HL-60/S4 (cell line): ENCODE results near the gene CD81.

Source experiments
- in situ Hi-C: fragments of 300-500 bp; cut with MboI; formaldehyde crosslinking; loops from 2 replicates; pipeline ENCODE4 v1.14.3; 2022; ENCODE audit warnings: low sequenced_read_pairs

Gene CD81

DNA sequence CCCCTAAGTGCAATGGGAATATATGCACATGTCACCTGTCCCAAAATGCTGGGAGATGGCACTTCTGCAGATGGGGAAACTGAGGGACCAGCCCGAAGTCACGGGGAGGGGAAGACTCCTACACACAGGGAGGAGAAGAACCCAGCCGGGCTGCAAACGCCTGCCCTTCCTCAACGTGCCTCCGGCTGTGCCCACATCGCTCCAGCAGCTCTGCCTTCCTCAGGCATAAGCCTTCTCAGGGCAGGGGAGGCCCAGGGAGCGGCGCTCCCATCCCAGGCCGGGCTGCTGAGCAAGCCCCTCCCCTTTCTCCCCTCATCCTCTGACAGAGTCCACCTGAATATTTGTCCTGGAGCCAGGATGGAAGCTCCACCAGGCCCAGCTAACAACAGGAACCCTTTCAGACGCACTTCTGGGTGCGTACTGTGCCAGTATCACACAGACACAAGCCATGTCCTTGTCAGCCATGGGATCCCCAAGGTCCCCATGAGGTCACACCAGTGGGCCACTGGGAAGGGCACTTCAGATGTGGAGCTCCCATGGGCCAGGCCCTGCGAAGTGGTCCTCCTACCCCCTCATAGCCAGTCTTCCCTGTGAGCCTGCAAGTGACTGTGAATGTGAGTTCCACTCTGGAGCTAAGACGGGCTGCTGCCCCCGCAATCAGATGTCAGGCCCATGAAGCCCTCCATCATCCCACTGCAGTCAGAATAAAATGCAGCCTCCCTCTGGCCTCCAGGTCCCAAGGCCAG is 2.5 kb upstream of the CD81 start:
- in situ Hi-C loops, result no loop called here

DNA sequence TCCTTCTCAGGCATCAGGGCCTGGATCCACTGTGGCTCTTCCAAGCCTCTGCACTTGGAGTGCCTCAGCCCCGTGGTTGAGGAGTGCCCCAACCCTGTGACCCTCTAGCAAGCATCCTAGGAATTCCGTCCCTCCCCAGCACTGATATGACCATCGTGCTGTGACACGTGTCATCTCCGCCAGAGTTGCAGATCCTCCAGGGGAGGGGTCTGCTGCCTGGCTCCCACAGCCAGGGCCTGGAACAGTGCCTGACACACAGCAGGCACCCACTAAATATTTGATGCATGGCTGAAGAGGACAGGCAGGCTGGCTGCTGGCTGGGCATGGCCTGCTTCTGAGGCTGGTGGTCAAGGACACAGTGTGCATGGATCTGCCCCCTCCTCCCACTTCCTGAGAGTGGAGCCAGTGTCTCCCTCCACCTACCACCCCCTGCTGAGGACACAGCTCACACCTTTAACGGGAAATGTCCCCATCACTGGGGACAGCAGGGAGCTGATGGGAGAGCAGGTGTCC is 1.7 kb upstream of the CD81 start:
- in situ Hi-C loops, result no loop called here

DNA sequence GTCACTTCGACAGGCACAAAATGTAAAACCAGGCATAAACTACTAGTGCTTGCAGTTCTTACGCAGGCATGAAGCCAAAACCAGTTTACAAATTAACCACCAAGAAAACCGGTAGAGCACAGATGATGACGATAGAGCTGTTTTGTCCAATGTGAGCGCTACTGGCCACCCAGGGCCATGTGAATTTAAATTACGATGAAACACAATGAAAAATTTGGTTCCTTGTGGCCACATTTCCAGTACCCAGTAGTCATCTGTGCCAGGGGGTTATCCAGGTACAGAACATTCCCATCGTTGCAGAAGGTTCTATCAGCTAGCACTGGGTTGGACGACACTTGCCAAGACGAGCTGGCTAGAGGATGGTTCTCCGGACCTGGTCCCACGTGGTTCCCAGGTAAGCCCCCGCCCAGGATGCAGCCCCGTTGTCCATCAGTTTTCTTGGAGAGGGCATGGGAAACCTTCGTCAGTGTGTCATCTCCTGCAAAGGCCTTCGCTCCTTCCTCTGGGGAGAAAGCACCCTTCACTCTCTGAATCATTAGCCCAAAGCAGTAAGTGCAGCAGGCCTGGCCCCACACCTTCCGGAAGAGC is 1.1 kb upstream of the CD81 start:
- in situ Hi-C loops, result no loop called here

DNA sequence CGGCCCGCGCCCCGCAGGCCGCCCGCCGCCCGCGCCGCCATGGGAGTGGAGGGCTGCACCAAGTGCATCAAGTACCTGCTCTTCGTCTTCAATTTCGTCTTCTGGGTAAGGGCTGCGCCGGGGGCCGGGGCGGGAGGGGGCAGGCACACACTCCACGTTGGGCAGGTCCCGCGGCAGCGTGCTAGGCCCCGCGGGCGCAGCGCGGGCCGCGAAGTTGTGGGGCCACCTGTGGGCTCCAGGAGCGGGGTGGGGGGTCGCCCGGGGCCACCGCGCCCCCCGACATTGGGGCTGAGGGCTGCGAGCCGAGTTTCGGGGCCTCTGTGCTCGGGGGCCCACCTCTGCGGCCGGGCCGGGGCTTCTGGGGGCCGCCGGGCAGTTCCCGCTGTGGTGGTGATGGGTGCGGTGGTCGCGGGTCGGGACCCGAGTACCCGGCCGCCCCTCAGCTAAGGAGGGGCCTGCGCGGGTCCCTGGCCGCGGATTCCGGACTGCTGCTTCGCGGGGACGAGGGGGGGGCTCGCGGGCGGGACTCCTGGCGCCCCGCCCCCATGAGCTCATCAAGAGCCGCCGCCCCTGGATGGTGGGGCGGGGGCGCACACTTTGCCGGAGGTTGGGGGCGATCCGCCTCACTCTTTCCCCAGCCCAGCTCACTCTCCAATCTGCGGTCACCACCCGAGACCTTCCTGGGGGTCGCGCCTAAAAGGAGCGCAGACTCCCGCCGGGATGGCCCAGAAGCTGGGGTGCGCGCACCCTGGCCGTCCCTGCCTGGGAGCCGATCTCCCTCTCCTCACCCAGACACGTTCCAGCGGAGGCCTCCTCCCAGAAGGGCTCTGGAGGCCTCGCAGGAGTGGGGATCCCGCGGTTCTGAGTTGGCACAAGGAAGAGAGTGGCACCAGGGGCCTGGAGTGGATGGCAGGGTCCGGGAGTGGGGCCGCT is 667 bp downstream of the CD81 start:
- in situ Hi-C loops, result no loop called here

DNA sequence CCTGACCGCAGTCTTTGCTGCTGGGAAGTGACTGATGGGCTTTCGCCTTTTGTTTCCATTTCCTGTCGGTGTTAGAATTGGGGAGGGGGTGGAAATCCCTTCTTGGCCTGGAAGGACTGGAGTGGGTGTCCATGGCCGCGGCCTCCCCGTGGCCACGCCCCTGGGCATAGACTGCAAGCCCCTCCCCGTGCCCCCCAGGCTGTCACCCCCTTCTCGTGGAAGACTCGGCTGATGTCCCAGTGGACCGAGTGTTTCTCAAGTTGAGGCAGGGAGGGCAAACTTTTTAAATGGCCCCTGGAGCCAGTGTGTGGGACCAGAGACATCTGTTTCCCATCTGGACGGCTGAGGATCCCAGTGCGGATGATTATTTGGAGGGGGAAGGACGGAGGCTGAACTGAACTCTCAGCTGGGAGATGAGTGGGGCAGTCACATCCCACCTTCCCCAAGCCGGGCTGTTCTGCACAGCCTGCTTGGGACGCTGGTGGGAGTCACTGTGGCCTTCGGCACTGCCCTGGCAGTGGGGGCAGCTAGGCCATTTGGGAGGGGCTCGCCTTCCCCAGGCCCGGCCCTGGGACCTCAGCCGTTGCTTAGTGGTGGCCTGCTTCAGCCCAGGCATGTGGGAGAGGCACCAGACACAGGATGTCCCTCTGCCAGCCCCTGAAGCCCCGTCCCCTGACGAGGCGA is 1.6 kb downstream of the CD81 start:
- in situ Hi-C loops, result no loop called here

DNA sequence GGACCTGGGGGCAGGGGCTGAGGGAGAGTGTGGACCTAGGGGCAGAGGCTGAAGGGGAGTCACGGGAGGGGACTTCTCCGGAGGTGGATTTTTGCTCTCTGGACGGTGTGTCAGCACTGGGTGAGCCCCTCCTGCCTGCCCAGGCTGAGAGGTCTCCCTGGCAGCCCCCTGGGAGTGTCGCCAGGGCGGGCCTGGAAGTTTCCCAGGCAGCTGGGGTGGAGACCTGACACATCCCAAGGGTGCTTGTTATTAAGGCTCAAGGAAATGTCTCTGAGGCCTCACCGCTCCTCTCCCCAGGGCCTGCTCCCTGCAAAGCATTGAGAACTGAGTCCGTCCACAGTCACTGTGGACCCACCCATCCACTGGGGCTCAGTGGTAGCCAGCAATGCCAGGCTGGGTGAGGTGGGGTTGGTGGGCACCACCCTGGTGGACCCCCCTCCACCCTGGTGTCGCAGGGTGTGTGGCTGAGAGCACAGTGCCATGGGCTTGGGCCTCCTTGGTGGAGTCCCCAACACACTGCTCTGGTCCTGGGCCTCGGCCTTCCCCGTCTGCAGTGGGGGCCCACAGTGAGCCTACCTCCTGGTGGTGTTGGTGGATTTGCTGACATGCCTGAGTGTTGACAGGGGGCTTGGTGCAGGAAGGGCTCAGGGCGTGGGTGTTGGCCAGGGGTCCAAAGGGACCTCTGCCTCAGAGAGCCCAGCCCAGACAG is 2.5 kb downstream of the CD81 start:
- in situ Hi-C loops, result no loop called here

DNA sequence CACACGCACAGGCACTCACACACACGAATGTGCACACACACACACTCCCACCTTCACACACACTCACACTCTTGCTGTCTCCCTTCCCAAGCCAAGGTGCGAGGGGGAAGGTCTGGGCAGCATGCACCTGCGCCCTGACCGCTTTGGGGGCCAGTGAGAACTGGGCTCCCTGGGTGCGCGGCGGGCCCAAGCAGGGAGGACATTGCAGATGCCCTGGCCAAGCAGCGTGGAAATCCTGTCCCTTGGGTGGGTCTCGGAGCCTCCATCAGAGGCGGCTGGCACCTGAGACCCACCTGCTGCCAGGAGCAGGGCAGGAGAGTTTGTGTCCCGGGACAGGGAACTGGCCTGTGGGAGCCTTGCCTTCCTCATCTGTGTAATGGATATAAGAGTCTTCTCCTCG is 3.3 kb downstream of the CD81 start:
- in situ Hi-C loops, result no loop called here

DNA sequence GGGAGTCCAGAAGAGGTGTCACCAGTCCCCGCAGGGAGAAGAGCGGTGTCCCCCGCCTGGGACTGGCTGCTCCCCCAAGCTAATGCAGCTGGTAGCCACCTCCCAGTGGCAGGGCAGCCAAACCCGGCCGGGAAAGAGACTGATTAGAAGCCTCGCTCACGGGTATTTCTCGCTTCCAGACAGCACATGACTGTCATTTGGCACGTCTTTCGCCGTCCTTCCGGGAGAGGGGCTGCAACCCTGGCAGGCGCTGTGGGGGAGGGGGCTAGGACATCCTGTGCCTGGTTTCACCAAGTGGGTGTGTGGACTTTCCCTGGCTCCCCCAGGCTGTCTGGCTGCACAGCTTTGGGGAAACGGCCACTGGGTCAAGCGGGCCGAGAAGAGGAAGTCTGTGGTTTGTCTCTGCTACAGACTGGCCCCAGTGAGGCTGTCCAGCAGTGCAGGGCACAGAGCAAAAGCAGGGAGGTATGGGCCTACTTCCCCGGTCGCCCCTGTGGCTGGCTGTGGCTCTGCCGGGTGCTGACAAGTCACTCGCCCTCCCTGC is 3.8 kb downstream of the CD81 start:
- in situ Hi-C loops, result no loop called here

DNA sequence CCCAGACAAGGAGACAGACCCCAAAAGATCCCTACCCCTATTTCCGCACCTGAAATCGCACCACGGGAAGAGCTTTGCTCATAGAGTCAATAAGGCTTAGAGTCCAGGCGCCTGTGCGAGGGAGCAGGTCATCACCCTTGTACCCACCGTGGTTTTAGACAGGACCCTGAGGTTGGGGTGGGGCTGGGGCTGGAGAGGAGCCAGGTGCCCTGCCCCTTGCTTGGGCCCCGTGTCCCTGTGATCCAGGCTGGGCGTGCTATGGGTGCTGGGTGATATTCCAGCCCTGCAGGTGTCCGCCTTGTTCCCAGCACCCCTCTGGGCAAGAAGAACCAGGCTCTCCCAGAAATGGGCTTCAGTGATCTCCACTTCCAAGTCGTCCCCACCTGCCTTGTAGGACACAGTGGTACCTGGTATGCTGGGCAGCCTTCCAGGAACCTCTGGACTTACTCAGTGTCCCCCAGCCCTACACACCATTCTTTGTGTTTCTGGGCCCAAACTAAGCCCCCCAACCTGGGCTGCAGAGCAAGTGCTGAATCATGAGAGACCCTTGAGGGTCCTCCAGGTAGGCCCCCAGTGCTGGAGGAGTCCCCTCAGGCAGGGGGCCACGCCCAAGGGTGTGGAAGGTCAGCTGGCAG is 4.5 kb downstream of the CD81 start:
- in situ Hi-C loops, result no loop called here

DNA sequence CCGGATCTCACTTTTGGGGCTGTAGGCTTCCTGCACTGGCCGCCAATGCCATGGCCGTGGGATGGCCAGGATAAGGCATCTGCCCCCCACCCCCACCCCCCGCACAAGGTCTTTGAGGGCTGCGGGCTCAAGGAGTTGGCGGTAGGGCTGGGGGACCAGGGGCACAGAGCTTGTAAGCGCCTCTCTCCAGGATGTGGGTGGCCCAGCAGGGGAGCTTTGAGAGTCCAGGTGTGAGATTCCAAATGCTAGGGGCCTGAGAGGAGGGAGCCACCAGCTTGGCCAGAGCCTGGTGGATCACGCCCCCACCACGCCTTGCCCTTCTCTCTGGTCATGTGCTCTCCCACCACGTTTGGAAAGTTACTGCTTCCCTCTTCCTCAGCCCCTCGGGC is 5.0 kb downstream of the CD81 start:
- in situ Hi-C loops, result no loop called here

DNA sequence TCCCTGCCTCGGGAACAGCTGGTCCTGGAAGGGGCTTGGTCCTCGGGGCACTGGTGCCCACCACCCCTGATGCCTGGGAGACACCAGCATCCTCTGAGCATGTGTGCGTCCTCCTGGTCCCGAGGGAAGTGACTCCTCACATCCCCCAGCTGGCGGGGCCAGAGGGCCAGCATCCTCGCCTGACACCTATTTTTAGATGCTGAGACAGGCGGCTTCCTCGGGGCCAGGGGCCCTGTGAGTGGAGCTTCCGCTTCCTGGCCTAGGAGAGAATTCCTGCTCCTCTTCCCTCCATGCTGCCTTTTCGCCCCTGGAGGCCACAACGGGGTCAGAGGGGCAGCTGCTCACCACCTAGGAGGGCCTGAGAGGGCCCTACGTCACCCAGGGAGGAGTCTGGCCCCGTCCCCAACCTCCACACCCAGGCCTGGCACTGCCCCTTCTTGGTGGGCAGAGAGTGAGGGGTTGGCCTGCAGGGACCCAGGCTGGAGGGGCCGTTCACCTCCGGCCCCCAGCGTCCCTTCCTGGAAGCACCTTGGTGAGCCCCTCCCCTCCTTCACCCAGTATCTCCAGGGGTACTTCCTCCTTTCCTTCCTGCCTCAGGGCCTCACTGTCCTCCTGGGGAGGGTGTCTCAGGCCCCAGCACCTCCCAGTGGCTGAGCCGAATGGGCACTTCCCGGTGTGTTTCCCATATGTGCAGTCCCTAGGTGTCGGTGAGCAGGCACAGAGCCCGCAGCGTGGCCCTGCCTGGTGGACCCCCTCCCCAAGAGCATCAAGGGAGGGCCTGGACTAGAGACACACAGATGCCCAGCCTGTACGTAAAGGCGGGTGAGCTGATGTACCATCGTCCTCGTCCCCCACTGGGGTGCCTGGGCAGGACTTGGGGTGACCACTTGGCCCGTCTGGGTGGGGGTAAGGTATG is 6.1 kb downstream of the CD81 start:
- in situ Hi-C loops, result no loop called here

DNA sequence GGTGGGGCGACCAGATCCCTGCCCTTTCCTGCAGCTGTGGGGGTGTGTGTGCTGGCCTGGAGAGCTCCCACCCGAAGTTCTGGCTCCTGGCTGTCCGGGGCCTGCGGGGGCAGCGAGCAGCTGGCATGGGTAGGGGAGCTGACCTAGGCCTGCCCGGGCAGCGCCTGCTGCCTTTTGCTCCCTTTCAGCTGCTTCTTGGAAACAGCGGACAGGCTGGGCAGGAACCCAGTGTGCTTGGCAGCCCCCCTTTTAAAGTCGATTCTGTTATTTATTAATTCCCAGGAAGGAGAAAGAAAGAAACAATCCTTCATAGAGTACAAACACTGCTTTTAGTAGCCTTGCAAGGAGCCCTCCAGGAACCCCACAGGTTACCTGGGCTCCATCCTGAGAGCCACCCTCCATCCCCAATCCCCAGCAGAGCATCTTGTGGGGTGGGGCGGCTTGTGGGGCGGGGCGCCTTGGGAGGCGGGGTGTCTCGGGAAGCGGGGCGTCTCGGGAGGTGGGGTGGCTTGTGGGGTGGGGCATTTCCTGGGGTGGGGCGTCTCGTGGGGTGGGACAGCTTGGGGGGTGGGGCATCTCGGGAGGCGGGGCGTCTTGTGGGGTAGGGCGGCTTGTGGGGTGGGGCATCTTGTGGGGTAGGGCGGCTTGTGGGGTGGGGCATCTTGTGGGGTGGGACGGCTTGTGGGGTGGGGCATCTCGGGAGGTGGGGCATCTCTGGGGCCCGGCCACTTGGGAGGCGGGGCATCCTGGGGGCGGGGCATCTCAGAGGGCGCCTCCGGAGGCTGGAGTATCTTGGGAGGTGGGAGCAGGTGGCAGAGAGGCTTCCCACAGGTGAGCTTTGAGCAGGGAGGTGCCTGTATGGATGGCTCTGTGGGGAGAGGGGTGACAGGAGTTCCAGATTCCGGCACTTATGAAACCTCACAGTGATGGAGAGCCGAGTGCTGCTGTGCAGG is 7.0 kb downstream of the CD81 start:
- in situ Hi-C loops, result no loop called here

DNA sequence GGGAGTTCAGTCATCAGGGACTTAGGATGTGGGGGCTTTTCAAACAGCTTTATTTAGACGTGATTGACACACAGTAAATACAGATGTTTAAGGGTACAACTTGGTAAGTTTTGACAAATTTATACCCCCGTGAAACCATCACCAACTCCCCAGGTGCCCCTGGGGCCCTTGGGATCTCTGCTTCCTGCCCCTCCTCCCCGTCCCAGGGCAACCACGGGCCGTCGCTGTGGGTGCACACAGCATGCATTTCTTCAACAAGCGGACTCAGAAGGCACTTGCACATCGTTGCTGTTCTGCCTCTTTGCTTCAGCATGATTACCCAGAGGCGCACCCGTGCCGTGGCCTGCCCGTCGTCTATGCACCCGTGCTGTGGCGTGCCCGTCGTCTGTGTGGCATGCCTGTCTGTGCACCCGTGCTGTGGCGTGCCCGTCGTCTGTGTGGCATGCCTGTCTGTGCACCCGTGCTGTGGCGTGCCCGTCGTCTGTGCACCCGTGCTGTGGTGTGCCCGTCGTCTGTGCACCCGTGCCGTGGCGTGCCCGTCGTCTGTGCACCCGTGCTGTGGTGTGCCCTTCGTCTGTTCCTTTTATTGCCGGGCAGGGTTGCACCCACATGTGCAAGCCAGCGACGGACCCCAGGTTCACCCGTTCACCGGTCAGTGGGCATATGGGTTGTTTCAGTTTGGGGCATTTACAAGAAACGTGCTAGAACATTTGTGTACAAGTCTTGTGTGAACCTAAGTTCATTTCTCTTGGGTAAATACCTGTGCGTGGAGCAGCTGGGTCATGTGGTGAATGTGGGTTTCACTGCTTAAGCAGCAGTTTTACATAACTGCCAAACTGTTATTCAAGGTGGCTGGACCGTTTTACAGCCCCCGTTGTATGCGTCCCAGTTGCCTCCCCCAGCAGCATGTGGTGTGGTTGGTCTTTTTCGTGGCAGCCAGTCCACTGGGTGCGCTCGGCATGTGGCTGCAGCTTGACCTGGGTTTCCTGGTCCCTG is 8.3 kb downstream of the CD81 start:
- in situ Hi-C loops, result no loop called here

DNA sequence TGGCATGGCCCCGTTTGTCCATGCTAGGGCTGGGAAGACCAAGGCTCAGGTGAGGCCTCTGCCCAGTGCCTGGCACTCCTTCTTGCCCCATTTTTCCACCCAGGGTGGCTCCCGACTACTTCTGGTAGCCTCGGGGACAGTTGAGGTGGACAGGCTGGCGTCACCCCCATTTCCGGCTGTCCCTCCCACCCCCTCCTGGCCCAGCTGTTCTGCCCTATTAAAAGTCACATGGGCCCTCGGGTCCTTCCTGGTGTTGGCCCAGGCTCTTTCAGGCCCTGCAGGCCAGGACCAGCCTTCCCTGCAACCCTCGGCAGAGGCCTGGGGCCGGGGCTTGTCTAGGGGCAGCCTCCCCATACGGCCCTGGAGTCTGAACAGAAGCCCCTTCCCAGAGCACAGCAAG is 9.5 kb downstream of the CD81 start:
- in situ Hi-C loops, result no loop called here

DNA sequence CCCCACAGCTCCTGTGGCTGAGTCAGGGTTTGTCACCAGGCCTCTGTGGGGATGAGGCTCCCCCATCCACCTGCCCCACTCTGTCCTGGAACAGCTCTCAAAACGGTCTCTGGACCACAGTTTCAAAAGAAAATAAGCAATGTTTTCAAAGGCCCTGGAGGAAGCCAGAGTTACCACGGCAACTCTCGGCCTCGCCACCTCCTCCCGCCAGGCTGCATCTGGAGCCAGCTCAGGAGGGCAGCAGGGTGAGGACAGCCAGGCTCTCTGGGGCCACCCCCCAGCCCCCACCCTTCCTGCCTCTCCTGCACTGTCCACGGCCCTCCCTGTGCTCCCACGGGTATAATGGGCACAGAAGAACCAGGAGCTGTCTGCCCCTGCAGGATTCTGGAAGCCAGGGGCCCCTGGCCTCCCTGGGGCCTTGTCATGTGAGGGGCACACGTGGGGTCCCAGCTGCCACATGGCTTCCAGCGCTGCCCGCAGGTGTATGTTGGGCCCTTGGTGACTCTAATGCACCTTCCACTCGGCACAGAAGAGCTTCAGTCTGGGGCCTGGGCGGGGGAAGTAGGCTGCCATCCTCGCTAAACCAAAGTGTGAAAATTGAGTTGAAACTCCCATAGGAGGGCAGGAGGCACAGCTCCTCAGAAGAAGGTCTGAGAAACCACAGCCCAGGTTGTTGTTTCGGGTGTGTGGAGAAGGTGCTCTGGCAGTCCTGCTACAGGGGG is 10.3 kb downstream of the CD81 start:
- in situ Hi-C loops, result no loop called here
